HCT116 (cell line): ENCODE measurements around the gene FTO. TPM values are rescaled to one million over a fixed set of nuclear protein-coding genes. Genes with fewer than 3 reads are reported as not detected.

Experiments used
- ATAC-seq: fragments of 200-7000 bp; cut with Tn5 transposase; 2 replicates; pipeline ENCODE4 v1.9.1; 2020; ENCODE audit warnings: mild to moderate bottlenecking, moderate library complexity
- BruUV-seq: library from RNA; stranded (reverse); fragments of 400-500 nt; replicated peaks from 2 replicates; lab custom pipeline; 2021; lab: Mats Ljungman, UMichigan
- CTCF ChIA-PET: fragments of 300-600 bp; sonication (Branson Sonifier 250); formaldehyde crosslinking; loops from one replicate; lab custom pipeline; 2021; ENCODE audit warnings: antibody characterized with exemption; lab: Charles Lee
- POLR2A ChIA-PET: fragments of 300-600, 350-600 bp; sonication (Branson Sonifier 250); formaldehyde crosslinking; loops from one replicate; lab custom pipeline; 2021; ENCODE audit warnings: antibody characterized with exemption; lab: Charles Lee
- RAD21 ChIA-PET, 2 experiments: fragments of 300-600 bp; sonication (Branson Sonifier 250); formaldehyde crosslinking; loops; one replicate each; lab custom pipeline; 2023; ENCODE audit warnings: low total read pairs in 2 of 2; ENCODE audit not compliant: uncharacterized antibody in 2 of 2, unreplicated experiment in 2 of 2, low non-redundant PET in 1 of 2; lab: Charles Lee
- DNase-seq: peaks from one replicate; pipeline ENCODE4 v3.0.0-alpha.2; 2010; ENCODE audit warnings: low read depth, low spot score
- H2AFZ ChIP-seq: fragments of 200-600 bp; shearing (Covaris generic), sonication (generic); 2 replicates; pipeline ENCODE4 v1.6.1; 2017; ENCODE audit warnings: low read depth, mixed run types, mixed read lengths, antibody characterized with exemption, low read length; ENCODE audit not compliant: poor library complexity, severe bottlenecking
- H3K27ac ChIP-seq: 2 replicates; pipeline ENCODE4 v1.5.1; 2012; ENCODE audit warnings: low read depth, low read length
- H3K27me3 ChIP-seq: fragments of 200-600 bp; sonication (generic); 2 replicates; pipeline ENCODE4 v1.6.1; 2016; ENCODE audit warnings: mixed run types, low read length, mixed read lengths; ENCODE audit not compliant: insufficient read depth
- H3K36me3 ChIP-seq, 2 experiments: fragments of 200-500 bp in 1 of 2; fragments of 200-600 bp in 1 of 2; sonication (Bioruptor generic) in 1 of 2; sonication (generic) in 1 of 2; 2 replicates each; pipeline versions ENCODE4 v1.5.1 to v1.6.1; 2014 to 2016; ENCODE audit warnings: low read length in 2 of 2, inconsistent platforms in 1 of 2, mixed read lengths in 1 of 2, mixed run types in 1 of 2; ENCODE audit not compliant: insufficient read depth in 2 of 2, control insufficient read depth in 1 of 2
- H3K4me1 ChIP-seq, 2 experiments: fragments of 200-600 bp in 1 of 2; sonication (generic) in 1 of 2; 2 replicates each; pipeline versions ENCODE4 v1.5.1 to v1.6.1; 2012 to 2017; ENCODE audit warnings: low read length in 2 of 2, inconsistent platforms in 1 of 2, mild to moderate bottlenecking in 1 of 2, mixed read lengths in 1 of 2, mixed run types in 1 of 2, moderate library complexity in 1 of 2; ENCODE audit not compliant: insufficient read depth in 2 of 2, control insufficient read depth in 1 of 2
- H3K4me2 ChIP-seq: fragments of 200-600 bp; sonication (generic); 2 replicates; pipeline ENCODE4 v1.6.1; 2017; ENCODE audit warnings: mixed run types, low read length, mixed read lengths
- H3K4me3 ChIP-seq, 2 experiments: fragments of 200-600 bp in 1 of 2; sonication (generic) in 1 of 2; replicated peaks in 1 of 2; 2 replicates each; pipeline ENCODE4 v1.5.1; 2011 to 2016; ENCODE audit warnings: low read length in 2 of 2, control low read depth in 1 of 2, low read depth in 1 of 2, mild to moderate bottlenecking in 1 of 2, mixed read lengths in 1 of 2, mixed run types in 1 of 2
- H3K79me2 ChIP-seq: fragments of 200-600 bp; sonication (generic); 2 replicates; pipeline ENCODE4 v1.6.1; 2017; ENCODE audit warnings: mild to moderate bottlenecking, mixed run types, low read length, moderate library complexity, mixed read lengths; ENCODE audit not compliant: insufficient read depth
- H3K9ac ChIP-seq: fragments of 200-600 bp; sonication (generic); 2 replicates; pipeline ENCODE4 v1.6.1; 2016; ENCODE audit warnings: low read length, mixed read lengths
- H3K9me2 ChIP-seq: fragments of 200-600 bp; sonication (generic), shearing (Covaris generic); 2 replicates; pipeline ENCODE4 v1.6.1; 2017; ENCODE audit warnings: mixed run types, mild to moderate bottlenecking, moderate library complexity; ENCODE audit not compliant: insufficient read depth
- H3K9me3 ChIP-seq, 2 experiments: fragments of 200-500 bp in 1 of 2; fragments of 200-600 bp in 1 of 2; sonication (Bioruptor generic) in 1 of 2; sonication (generic) in 1 of 2; 2 replicates each; pipeline ENCODE4 v1.6.1; 2014 to 2017; ENCODE audit warnings: low read length in 2 of 2, mixed read lengths in 2 of 2, inconsistent platforms in 1 of 2, low read depth in 1 of 2, mild to moderate bottlenecking in 1 of 2, mixed run types in 1 of 2, moderate library complexity in 1 of 2; ENCODE audit not compliant: control insufficient read depth in 1 of 2, insufficient read depth in 1 of 2
- H4K20me1 ChIP-seq: fragments of 200-600 bp; sonication (generic), shearing (Covaris generic); 2 replicates; pipeline ENCODE4 v1.6.1; 2017; ENCODE audit warnings: mixed run types, mild to moderate bottlenecking, moderate library complexity; ENCODE audit not compliant: insufficient read depth
- ATF3 ChIP-seq: IDR thresholded peaks from 2 replicates; pipeline ENCODE4 v1.6.1; 2012
- CTCF ChIP-seq, 3 experiments: fragments of 200-600 bp in 1 of 3; sonication (generic) in 1 of 3; IDR thresholded peaks in 2 of 3; conservative IDR thresholded peaks in 1 of 3; 2 replicates each; pipeline ENCODE4 v1.5.1; 2012 to 2017; ENCODE audit warnings: low read depth in 2 of 3, low read length in 2 of 3, antibody characterized with exemption in 1 of 3, borderline replicate concordance in 1 of 3, control low read depth in 1 of 3, mild to moderate bottlenecking in 1 of 3, mixed read lengths in 1 of 3, mixed run types in 1 of 3, moderate library complexity in 1 of 3; ENCODE audit not compliant: insufficient read depth in 1 of 3
- ELF1 ChIP-seq: IDR thresholded peaks from 2 replicates; pipeline ENCODE4 v1.6.1; 2012; ENCODE audit warnings: low read depth, borderline replicate concordance
- EZH2 ChIP-seq: fragments of 200-600 bp; sonication (generic); IDR thresholded peaks from 2 replicates; pipeline ENCODE4 v1.6.1; 2017; ENCODE audit warnings: antibody characterized with exemption, mixed run types
- FOSL1 ChIP-seq: IDR thresholded peaks from 2 replicates; pipeline ENCODE4 v1.6.1; 2012; ENCODE audit warnings: low read depth
- JUND ChIP-seq: IDR thresholded peaks from 2 replicates; pipeline ENCODE4 v1.6.1; 2012
- POLR2AphosphoS5 ChIP-seq: IDR thresholded peaks from 2 replicates; pipeline ENCODE4 v1.6.1; 2011; ENCODE audit warnings: mild to moderate bottlenecking, low read depth, low read length, moderate library complexity
- RAD21 ChIP-seq: IDR thresholded peaks from 2 replicates; pipeline ENCODE4 v1.6.1; 2012; ENCODE audit warnings: low read depth, mild to moderate bottlenecking
- SIN3A ChIP-seq: IDR thresholded peaks from 2 replicates; pipeline ENCODE4 v1.6.1; 2012; ENCODE audit warnings: low read depth
- YY1 ChIP-seq: IDR thresholded peaks from 2 replicates; pipeline ENCODE4 v1.6.1; 2011; ENCODE audit warnings: low read length, low read depth, moderate library complexity, mild to moderate bottlenecking; ENCODE audit not compliant: insufficient replicate concordance; ENCODE audit errors: extremely low read depth
- ZBTB33 ChIP-seq: IDR thresholded peaks from 2 replicates; pipeline ENCODE4 v1.6.1; 2011; ENCODE audit warnings: mild to moderate bottlenecking, low read length, moderate library complexity; ENCODE audit not compliant: insufficient replicate concordance; ENCODE audit errors: extremely low read depth
- ZNF274 ChIP-seq: fragments of 200-500 bp; sonication (Bioruptor generic); IDR thresholded peaks from 2 replicates; pipeline ENCODE4 v1.6.1; 2014; ENCODE audit warnings: mild to moderate bottlenecking, low read depth, low read length, inconsistent platforms
- intact Hi-C: fragments of 100-400 bp; cut with micrococcal nuclease; formaldehyde crosslinking; loops from 2 replicates; pipeline ENCODE4 v1.10.0; 2022
- total RNA-seq: library from RNA; stranded (reverse); gene quantifications from one replicate; pipeline ENCODE4 v1.2.1, GENCODE V29; 2021; ENCODE audit not compliant: unreplicated experiment

FTO gene
- total RNA-seq, 1 experiment from 2014 or later: 55.2 TPM

- H3K27ac ChIP-seq: no peak overlapping the region
- CTCF ChIA-PET: no interaction called here
- H3K4me2 ChIP-seq: peak overlapping the region; percentile 6; the same call in 1 of the 2 replicates
- BruUV-seq: no TSS peak
- H3K36me3 ChIP-seq: no peaks in the 10 kb centered on the region
- H2AFZ ChIP-seq: no peak overlapping the region
- RAD21 ChIA-PET: no interaction called here
- intact Hi-C loops: no loop called here
- H3K27me3 ChIP-seq: no peaks in the 10 kb centered on the region
- no peak for DNase-seq
- no peaks in the 10 kb centered on the region; the same call in 1 of the 2 replicates for H3K79me2 ChIP-seq
- TF ChIP-seq ATF3 (no peak), ELF1 (no peak), YY1 (no peak), FOSL1 (no peak), CTCF (IDR thresholded peaks at IDR 0.05 in 2 of 3, conservative IDR thresholded peaks at IDR 0.05 in 1 of 3; ENCODE audit: borderline replicate concordance in 1 of 3, insufficient read depth in 1 of 3, low read depth in 2 of 3, low read length in 2 of 3) (no peak), EZH2 (no peak)
- TF ChIP-seq, all 23 proteins: peak for 0
- H3K4me1 ChIP-seq: peaks cover 20 to 27% of the 10 kb centered on the region in 2 experiments
- H3K4me3 ChIP-seq: no peak overlapping the region
- no peaks in the 10 kb centered on the region for H4K20me1 ChIP-seq
- H3K9me3 ChIP-seq: no peaks in the 10 kb centered on the region
- POLR2A ChIA-PET: no interaction called here
- no peak for ATAC-seq
- H3K9ac ChIP-seq: no peak overlapping the region
- no peaks in the 10 kb centered on the region for H3K9me2 ChIP-seq
These were observed 119.1 kb downstream of the FTO start for GRCh38 chr16:53822936-53823529.

- CTCF ChIA-PET: no interaction called here
- ATAC-seq (no peak), DNase-seq (no peak)
- Histone ChIP-seq H3K9me3 (no peaks in the 10 kb centered on the region), H3K4me1 (peaks cover 14 to 17% of the 10 kb centered on the region in 2 experiments), H3K36me3 (no peaks in the 10 kb centered on the region), H3K4me2 (no peak overlapping the region), H2AFZ (no peak overlapping the region), H4K20me1 (no peaks in the 10 kb centered on the region), H3K9me2 (0 out of 2 replicates have a peak, but pooled peaks cover 6% of the 10 kb centered on the region), H3K4me3 (no peak overlapping the region), H3K27ac (no peak overlapping the region), H3K27me3 (no peaks in the 10 kb centered on the region), H3K79me2 (no peaks in the 10 kb centered on the region; the same call in none of the 2 replicates), H3K9ac (no peak overlapping the region)
- intact Hi-C loops: no loop called here
- no TSS peak for BruUV-seq
- RAD21 ChIA-PET: no interaction called here
- POLR2A ChIA-PET: no interaction called here
- TF ChIP-seq ZNF274: no peak
- TF ChIP-seq JUND: no peak
- no peak for TF ChIP-seq SIN3A
- no peak for TF ChIP-seq RAD21
- TF ChIP-seq EZH2: no peak
- TF ChIP-seq ZBTB33: no peak
- TF ChIP-seq POLR2AphosphoS5: no peak
- TF ChIP-seq CTCF (IDR thresholded peaks at IDR 0.05 in 2 of 3, conservative IDR thresholded peaks at IDR 0.05 in 1 of 3; ENCODE audit: borderline replicate concordance in 1 of 3, insufficient read depth in 1 of 3, low read depth in 2 of 3, low read length in 2 of 3): no peak
- TF ChIP-seq FOSL1: no peak
These were observed 122.7 kb downstream of the FTO start for GRCh38 chr16:53826658-53827057.
